Dermis microvascular lymphatic vessel endothelial cell (primary cell): ENCODE results near the gene PCDHB8. TPM values are rescaled to one million over a fixed set of nuclear protein-coding genes. Genes with fewer than 3 reads are reported as not detected.
"Not testable (repeated sequence)": the region's sequence is repeated elsewhere in the genome, so short reads cannot be mapped to it uniquely, and the experiment has no call there.

Experiments used
- DNase-seq, 2 donors: peaks; one replicate each; pipeline versions ENCODE4 v3.0.0 to v3.0.0-alpha.2; 2010; ENCODE audit warnings: low read depth in 2 of 2
- total RNA-seq: library from RNA; depleted of rRNA; stranded (reverse); fragments of >200 nt; gene quantifications from 2 replicates; pipeline ENCODE4 v1.2.1, GENCODE V29; 2014

Gene PCDHB8
- total RNA-seq, 1 donor from 2014 or later = 0.51 TPM

GRCh38 chr5:141184117-141184855, 6.7 kb downstream of the PCDHB8 start:
- DNase-seq = not testable (repeated sequence)

- DNase-seq = peak in 1 of 2 donors; percentile 7
Observed at GRCh38 chr5:141186897-141187512, 9.4 kb downstream of the PCDHB8 start, which contains the start of gene PCDHB9. Gene PCDHB9 (plus strand): TSS chr5:141187161. CDS start chr5:141187319, 158 bp downstream.

GRCh38 chr5:141188682-141189081, 11.1 kb downstream of the PCDHB8 start:
- DNase-seq = not testable (repeated sequence)

- DNase-seq = not testable (repeated sequence)
Observed at GRCh38 chr5:141189131-141189530, 11.5 kb downstream of the PCDHB8 start.

- DNase-seq = peak in 1 of 2 donors; percentile 35
Observed at GRCh38 chr5:141192110-141192725, 14.6 kb downstream of the PCDHB8 start, which contains the start of gene PCDHB10. Gene PCDHB10 (plus strand): TSS chr5:141192353. CDS start chr5:141192553, 200 bp downstream.

- DNase-seq = not testable (repeated sequence)
Observed at GRCh38 chr5:141194332-141194731, 16.7 kb downstream of the PCDHB8 start.

- DNase-seq = no peak
Observed at GRCh38 chr5:141196363-141196762, 18.8 kb downstream of the PCDHB8 start.

GRCh38 chr5:141199359-141200235, 22.0 kb downstream of the PCDHB8 start, which contains the start of gene PCDHB11:
Gene PCDHB11 (plus strand): TSS chr5:141199627. CDS start chr5:141199775, 148 bp downstream.
- DNase-seq = peak in 1 of 2 donors; percentile 5

GRCh38 chr5:141201126-141201525, 23.5 kb downstream of the PCDHB8 start:
- not testable (repeated sequence) for DNase-seq

GRCh38 chr5:141201646-141202045, 24.1 kb downstream of the PCDHB8 start:
- not testable (repeated sequence) for DNase-seq

GRCh38 chr5:141208478-141208877, 30.9 kb downstream of the PCDHB8 start, which contains the start of gene PCDHB12:
Gene PCDHB12 (plus strand): TSS chr5:141208719. CDS start chr5:141208908, 189 bp downstream.
- DNase-seq = peak in 1 of 2 donors; percentile 27

- DNase-seq = not testable (repeated sequence)
Observed at GRCh38 chr5:141210281-141210680, 32.7 kb downstream of the PCDHB8 start.

- DNase-seq = not testable (repeated sequence)
Observed at GRCh38 chr5:141210849-141211248, 33.3 kb downstream of the PCDHB8 start.

GRCh38 chr5:141213656-141214339, 36.2 kb downstream of the PCDHB8 start, which contains the start of gene PCDHB13:
Gene PCDHB13 (plus strand): TSS chr5:141213919. CDS start chr5:141214124, 205 bp downstream.
- peak; percentile 57 to 73 for DNase-seq

GRCh38 chr5:141214583-141214982, 37.0 kb downstream of the PCDHB8 start:
- not testable (repeated sequence) for DNase-seq

- not testable (repeated sequence) for DNase-seq
Observed at GRCh38 chr5:141215504-141215903, 37.9 kb downstream of the PCDHB8 start.

- DNase-seq = not testable (repeated sequence)
Observed at GRCh38 chr5:141216035-141216434, 38.4 kb downstream of the PCDHB8 start.

- peak; percentile 15 to 46 for DNase-seq
Observed at GRCh38 chr5:141223112-141223783, 45.7 kb downstream of the PCDHB8 start, which contains the start of gene PCDHB14. Gene PCDHB14 (plus strand): TSS chr5:141223343. CDS start chr5:141223506, 163 bp downstream.

GRCh38 chr5:141224844-141225243, 47.3 kb downstream of the PCDHB8 start:
- DNase-seq = not testable (repeated sequence)
